Tibial nerve (tissue), 4 donors: ENCODE data around the gene KIRREL3.

Experiments used
- EP300 ChIP-seq, 2 donors: sonication (generic); formaldehyde crosslinking; IDR thresholded peaks; one replicate each; pipeline ENCODE4 v1.6.1; 2017; ENCODE audit warnings: antibody characterized with exemption in 2 of 2, mild to moderate bottlenecking in 1 of 2
- POLR2A ChIP-seq, 2 donors: fragments of 450-650 bp; IDR thresholded peaks; one replicate each; pipeline ENCODE4 v1.6.1; 2017; ENCODE audit warnings: antibody characterized with exemption in 2 of 2, mild to moderate bottlenecking in 2 of 2, moderate library complexity in 2 of 2
- TF ChIP-seq, protein P1 (sequence below), 5 experiments: fragments of 200-600 bp in 3 of 5; fragments of 450-650 bp in 2 of 5; sonication (generic) in 3 of 5; IDR thresholded peaks; one replicate each; pipeline ENCODE4 v1.5.1; 2016 to 2019; ENCODE audit warnings: antibody characterized with exemption in 5 of 5, mild to moderate bottlenecking in 3 of 5, moderate library complexity in 2 of 5

DNA sequence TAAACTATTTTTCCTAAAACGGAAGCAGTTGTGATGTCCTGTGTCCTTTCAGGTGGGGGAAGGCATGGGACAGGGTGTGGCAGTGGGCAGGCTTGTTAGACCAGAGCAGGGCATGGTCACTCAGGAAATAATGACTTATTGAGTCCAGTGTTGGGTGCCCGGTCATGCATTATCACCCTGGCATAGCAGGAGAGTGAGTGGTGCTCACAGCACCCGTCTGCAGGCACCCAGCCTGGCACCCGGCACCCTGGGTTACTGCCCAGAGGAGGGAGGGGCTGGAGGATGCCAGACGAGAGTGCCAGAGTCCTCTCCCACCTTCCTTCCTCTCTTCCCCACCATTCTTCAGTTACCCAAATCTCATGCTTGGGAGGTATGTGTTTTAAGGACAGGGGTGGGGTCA, 586.0 kb downstream of the KIRREL3 start:
- TF ChIP-seq, protein P1, sequence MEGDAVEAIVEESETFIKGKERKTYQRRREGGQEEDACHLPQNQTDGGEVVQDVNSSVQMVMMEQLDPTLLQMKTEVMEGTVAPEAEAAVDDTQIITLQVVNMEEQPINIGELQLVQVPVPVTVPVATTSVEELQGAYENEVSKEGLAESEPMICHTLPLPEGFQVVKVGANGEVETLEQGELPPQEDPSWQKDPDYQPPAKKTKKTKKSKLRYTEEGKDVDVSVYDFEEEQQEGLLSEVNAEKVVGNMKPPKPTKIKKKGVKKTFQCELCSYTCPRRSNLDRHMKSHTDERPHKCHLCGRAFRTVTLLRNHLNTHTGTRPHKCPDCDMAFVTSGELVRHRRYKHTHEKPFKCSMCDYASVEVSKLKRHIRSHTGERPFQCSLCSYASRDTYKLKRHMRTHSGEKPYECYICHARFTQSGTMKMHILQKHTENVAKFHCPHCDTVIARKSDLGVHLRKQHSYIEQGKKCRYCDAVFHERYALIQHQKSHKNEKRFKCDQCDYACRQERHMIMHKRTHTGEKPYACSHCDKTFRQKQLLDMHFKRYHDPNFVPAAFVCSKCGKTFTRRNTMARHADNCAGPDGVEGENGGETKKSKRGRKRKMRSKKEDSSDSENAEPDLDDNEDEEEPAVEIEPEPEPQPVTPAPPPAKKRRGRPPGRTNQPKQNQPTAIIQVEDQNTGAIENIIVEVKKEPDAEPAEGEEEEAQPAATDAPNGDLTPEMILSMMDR (IDR thresholded peaks at IDR 0.05), result no peak
- TF ChIP-seq POLR2A (IDR thresholded peaks at IDR 0.05) (no peak), EP300 (IDR thresholded peaks at IDR 0.05) (no peak)
